HG03565 (cell line): ENCODE results near the gene CRYGS.

Experiments
- ATAC-seq: cut with Tn5 transposase; IDR thresholded peaks from one replicate; pipeline ENCODE4 v1.9.1; 2021; ENCODE audit warnings: mild to moderate bottlenecking, moderate library complexity; ENCODE audit not compliant: unreplicated experiment

Gene CRYGS

GRCh38 chr3:186496016-186496415, 48.2 kb downstream of the CRYGS start:
- no peak for ATAC-seq

- no peak for ATAC-seq
These were observed 50.5 kb downstream of the CRYGS start for GRCh38 chr3:186493525-186494255.

GRCh38 chr3:186492385-186492984, 51.7 kb downstream of the CRYGS start:
- no peak for ATAC-seq

GRCh38 chr3:186489507-186489906, 54.7 kb downstream of the CRYGS start:
- ATAC-seq = no peak
